Gastroesophageal sphincter (tissue), 4 donors: Measurements from ENCODE around the gene R3HCC1L. TPM values are rescaled to one million over a fixed set of nuclear protein-coding genes. Genes with fewer than 3 reads are reported as not detected.

ENCODE experiments used
- ATAC-seq: fragments of 150-250 bp; one replicate; pipeline ENCODE4 v1.9.1; 2016; ENCODE audit warnings: mild to moderate bottlenecking, moderate library complexity
- H3K27ac ChIP-seq, 4 donors: fragments of 200-600 bp; sonication (generic) in 3 of 4; 1 replicate in 3 of 4; 2 replicates in 1 of 4; pipeline ENCODE4 v1.5.1; 2016 to 2019
- H3K27me3 ChIP-seq: fragments of 200-600 bp; sonication (generic); one replicate; pipeline ENCODE4 v1.5.1; 2019
- H3K36me3 ChIP-seq, 2 donors: fragments of 200-600 bp; sonication (generic); one replicate each; pipeline ENCODE4 v1.5.1; 2019; ENCODE audit warnings: control low read depth in 1 of 2
- H3K4me1 ChIP-seq, 3 donors: fragments of 200-600 bp; sonication (generic); 1 replicate in 2 of 3; 2 replicates in 1 of 3; pipeline ENCODE4 v1.5.1; 2016 to 2019; ENCODE audit warnings: control low read depth in 2 of 3
- H3K4me3 ChIP-seq, 2 donors: fragments of 200-600 bp; sonication (generic); one replicate each; pipeline ENCODE4 v1.5.1; 2019; ENCODE audit warnings: mild to moderate bottlenecking in 1 of 2, moderate library complexity in 1 of 2
- H3K9me3 ChIP-seq, 3 donors: fragments of 200-600 bp; sonication (generic); one replicate each; pipeline ENCODE4 v1.5.1; 2017 to 2019; ENCODE audit warnings: control low read depth in 2 of 3
- CTCF ChIP-seq, 4 experiments: fragments of 200-600 bp in 2 of 4; fragments of 450-650 bp in 2 of 4; sonication (generic) in 1 of 4; IDR thresholded peaks; one replicate each; pipeline ENCODE4 v1.5.1; 2017 to 2019; ENCODE audit warnings: antibody characterized with exemption in 4 of 4, mild to moderate bottlenecking in 2 of 4, moderate library complexity in 2 of 4
- EP300 ChIP-seq: sonication (generic); formaldehyde crosslinking; IDR thresholded peaks from one replicate; pipeline ENCODE4 v1.6.1; 2017; ENCODE audit warnings: antibody characterized with exemption, mild to moderate bottlenecking
- POLR2A ChIP-seq, 2 donors: fragments of 450-650 bp; IDR thresholded peaks; one replicate each; pipeline ENCODE4 v1.6.1; 2017; ENCODE audit warnings: antibody characterized with exemption in 2 of 2, mild to moderate bottlenecking in 2 of 2, moderate library complexity in 1 of 2
- POLR2AphosphoS5 ChIP-seq: sonication (generic); formaldehyde crosslinking; IDR thresholded peaks from one replicate; pipeline ENCODE4 v1.6.1; 2017; ENCODE audit warnings: antibody characterized with exemption
- WGBS, 2 donors: methylation state at CpG; one replicate each; pipeline ENCODE4 v1.1.5; 2018; ENCODE audit warnings: low coverage in 1 of 2; 5-methylcytosine and 5-hydroxymethylcytosine counted together
- total RNA-seq, 4 donors: library from RNA; depleted of rRNA; stranded (reverse); fragments of >200 nt; gene quantifications; one replicate each; pipeline ENCODE4 v1.1.0, GENCODE V29; 2016

The R3HCC1L gene
- total RNA-seq, 4 donors from 2014 or later = 9.0 to 15.4 (median 13.7) TPM

GRCh38 chr10:98167191-98167590 lies 32.7 kb downstream of the R3HCC1L start:
- WGBS, 2 donors = 77 to 93% methylated on average over 2 of the region's 2 CpGs
- Histone ChIP-seq H3K27ac (no peak overlapping the region), H3K4me3 (no peak overlapping the region), H3K36me3 (peaks cover 0 to 45% of the 10 kb centered on the region in 2 donors), H3K27me3 (no peaks in the 10 kb centered on the region), H3K4me1 (peaks cover 0 to 18% (median 2%) of the 10 kb centered on the region in 3 donors), H3K9me3 (no peaks in the 10 kb centered on the region)
- TF ChIP-seq CTCF (IDR thresholded peaks at IDR 0.05) (no peak), EP300 (no peak), POLR2AphosphoS5 (no peak), POLR2A (IDR thresholded peaks at IDR 0.05) (no peak)
- no peak for ATAC-seq

- 93 to 96% methylated on average over 4 to 7 of the region's 7 CpGs for WGBS, 2 donors
- TF ChIP-seq POLR2A (IDR thresholded peaks at IDR 0.05) = no peak
- Histone ChIP-seq H3K36me3 (peaks cover 0 to 44% of the 10 kb centered on the region in 2 donors), H3K27ac (no peak overlapping the region), H3K27me3 (no peaks in the 10 kb centered on the region), H3K4me3 (no peak overlapping the region), H3K9me3 (no peaks in the 10 kb centered on the region), H3K4me1 (peaks cover 0 to 24% (median 2%) of the 10 kb centered on the region in 3 donors)
- ATAC-seq = no peak
These were observed 33.7 kb downstream of the R3HCC1L start for GRCh38 chr10:98168147-98168546.

DNA sequence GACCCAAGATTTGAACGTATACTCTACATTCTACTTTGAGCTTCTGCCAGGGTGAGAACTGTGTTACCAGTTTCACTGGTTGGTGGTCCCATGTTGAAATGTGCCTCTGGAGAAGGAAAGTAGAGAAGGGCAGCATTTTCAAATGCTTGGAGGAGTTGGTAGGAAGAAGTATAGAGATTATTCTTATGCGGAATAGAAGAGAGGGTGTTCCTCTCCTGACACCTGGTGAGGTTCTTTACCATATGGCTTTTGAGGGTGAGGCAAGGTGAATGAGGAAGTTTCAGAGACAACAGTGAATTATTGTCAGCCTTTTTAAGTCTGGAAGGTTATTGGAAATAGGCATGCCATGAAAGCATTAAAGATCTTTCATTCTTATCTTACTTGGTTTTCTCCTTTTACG lies 34.3 kb downstream of the R3HCC1L start:
- no peak for ATAC-seq
- H3K27me3 ChIP-seq = no peaks in the 10 kb centered on the region
- H3K9me3 ChIP-seq = no peaks in the 10 kb centered on the region
- no peak overlapping the region for H3K4me3 ChIP-seq
- TF ChIP-seq EP300 (no peak), POLR2AphosphoS5 (no peak), POLR2A (IDR thresholded peaks at IDR 0.05) (no peak), CTCF (IDR thresholded peaks at IDR 0.05) (no peak)
- WGBS, 2 donors = 90 to 92% methylated on average over 3 of the region's 3 CpGs
- H3K4me1 ChIP-seq = peaks cover 0 to 24% (median 2%) of the 10 kb centered on the region in 3 donors
- no peak overlapping the region for H3K27ac ChIP-seq
- peaks cover 0 to 40% of the 10 kb centered on the region in 2 donors for H3K36me3 ChIP-seq

GRCh38 chr10:98169379-98169778 lies 34.9 kb downstream of the R3HCC1L start:
- no peaks in the 10 kb centered on the region for H3K27me3 ChIP-seq
- 80 to 82% methylated on average over 2 of the region's 2 CpGs for WGBS, 2 donors
- no peak overlapping the region for H3K4me3 ChIP-seq
- no peak overlapping the region for H3K27ac ChIP-seq
- peaks cover 0 to 34% of the 10 kb centered on the region in 2 donors for H3K36me3 ChIP-seq
- no peak for TF ChIP-seq POLR2AphosphoS5
- TF ChIP-seq EP300 = no peak
- no peak for TF ChIP-seq CTCF (IDR thresholded peaks at IDR 0.05)
- no peak for TF ChIP-seq POLR2A (IDR thresholded peaks at IDR 0.05)
- no peak for ATAC-seq
- peaks cover 0 to 24% (median 2%) of the 10 kb centered on the region in 3 donors for H3K4me1 ChIP-seq
- no peaks in the 10 kb centered on the region for H3K9me3 ChIP-seq

GRCh38 chr10:98170249-98171117 lies 36.0 kb downstream of the R3HCC1L start:
- WGBS, 2 donors = 53 to 86% methylated on average over 1 to 3 of the region's 3 CpGs
- Histone ChIP-seq H3K36me3 (peaks cover 0 to 23% of the 10 kb centered on the region in 2 donors), H3K4me1 (peaks cover 0 to 24% (median 2%) of the 10 kb centered on the region in 3 donors), H3K27ac (no peak overlapping the region), H3K4me3 (no peak overlapping the region), H3K27me3 (no peaks in the 10 kb centered on the region), H3K9me3 (no peaks in the 10 kb centered on the region)
- ATAC-seq = no peak
- TF ChIP-seq POLR2A (IDR thresholded peaks at IDR 0.05) (no peak), CTCF (IDR thresholded peaks at IDR 0.05) (peak; percentile 53 to 76 (median 72)), POLR2AphosphoS5 (no peak), EP300 (no peak)
